Upper lobe of left lung (tissue), 6 donors: ENCODE data around the gene SCYGR7. TPM values are rescaled to one million over a fixed set of nuclear protein-coding genes. Genes with fewer than 3 reads are reported as not detected.
"Not testable (repeated sequence)": the region's sequence is repeated elsewhere in the genome, so short reads cannot be mapped to it uniquely, and the experiment has no call there.

Experiments
- ATAC-seq, 2 donors: fragments of 200-7000 bp; cut with Tn5 transposase; one replicate each; pipeline ENCODE4 v1.9.1; 2022; ENCODE audit warnings: mild to moderate bottlenecking in 2 of 2, moderate library complexity in 2 of 2; ENCODE audit not compliant: low FRiP score in 2 of 2
- DNase-seq, 2 donors: peaks; one replicate each; pipeline ENCODE4 v3.0.0-alpha.2; 2019 to 2020
- H3K27ac ChIP-seq, 4 donors: fragments of 200-600 bp; sonication (generic); one replicate each; pipeline ENCODE4 v1.5.1; 2016 to 2019
- H3K27me3 ChIP-seq, 4 donors: fragments of 200-600 bp; sonication (generic); one replicate each; pipeline ENCODE4 v1.5.1; 2017 to 2019
- H3K36me3 ChIP-seq, 4 donors: fragments of 200-600 bp; sonication (generic); one replicate each; pipeline ENCODE4 v1.5.1; 2016 to 2019
- H3K4me1 ChIP-seq, 4 donors: fragments of 200-600 bp; sonication (generic); one replicate each; pipeline ENCODE4 v1.5.1; 2018 to 2019
- H3K4me3 ChIP-seq, 4 donors: fragments of 200-600 bp; sonication (generic); one replicate each; pipeline ENCODE4 v1.5.1; 2017 to 2019; ENCODE audit warnings: mild to moderate bottlenecking in 2 of 4, moderate library complexity in 1 of 4
- H3K9me3 ChIP-seq, 4 donors: fragments of 200-600 bp; sonication (generic); one replicate each; pipeline ENCODE4 v1.5.1; 2018 to 2019
- EP300 ChIP-seq, 4 donors: sonication (generic); formaldehyde crosslinking; IDR thresholded peaks; one replicate each; pipeline ENCODE4 v1.5.1; 2017; ENCODE audit warnings: antibody characterized with exemption in 4 of 4, control low read depth in 2 of 4
- POLR2A ChIP-seq, 4 donors: fragments of 450-650 bp; IDR thresholded peaks; one replicate each; pipeline ENCODE4 v1.5.1; 2016 to 2017; ENCODE audit warnings: antibody characterized with exemption in 4 of 4, mild to moderate bottlenecking in 2 of 4
- POLR2AphosphoS5 ChIP-seq, 2 donors: sonication (generic); formaldehyde crosslinking; IDR thresholded peaks; one replicate each; pipeline ENCODE4 v1.5.1; 2017; ENCODE audit warnings: antibody characterized with exemption in 2 of 2
- WGBS, 2 donors: methylation state at CpG; one replicate each; pipeline ENCODE4 v1.1.5; 2017 to 2018; 5-methylcytosine and 5-hydroxymethylcytosine counted together
- total RNA-seq, 6 donors: library from RNA; depleted of rRNA in 4 of 6; stranded (reverse); fragments of >200 nt in 4 of 6; gene quantifications; one replicate each; pipeline versions ENCODE4 v1.1.0 to v1.2.1, GENCODE V29; 2016 to 2021
- TF ChIP-seq, protein P1 (sequence below), 6 experiments: fragments of 450-650 bp in 4 of 6; fragments of 200-600 bp in 2 of 6; sonication (generic) in 2 of 6; IDR thresholded peaks; one replicate each; pipeline ENCODE4 v1.5.1; 2016 to 2019; ENCODE audit warnings: antibody characterized with exemption in 6 of 6
- donor health status: DM: no; HTN: no; CAD: no; lungs with moderate emphysema.
- donor health status: DM: no; HTN: yes; CAD: no; lungs with severe emphysema.

The SCYGR7 gene
- total RNA-seq, 6 donors from 2014 or later: not detected

DNA sequence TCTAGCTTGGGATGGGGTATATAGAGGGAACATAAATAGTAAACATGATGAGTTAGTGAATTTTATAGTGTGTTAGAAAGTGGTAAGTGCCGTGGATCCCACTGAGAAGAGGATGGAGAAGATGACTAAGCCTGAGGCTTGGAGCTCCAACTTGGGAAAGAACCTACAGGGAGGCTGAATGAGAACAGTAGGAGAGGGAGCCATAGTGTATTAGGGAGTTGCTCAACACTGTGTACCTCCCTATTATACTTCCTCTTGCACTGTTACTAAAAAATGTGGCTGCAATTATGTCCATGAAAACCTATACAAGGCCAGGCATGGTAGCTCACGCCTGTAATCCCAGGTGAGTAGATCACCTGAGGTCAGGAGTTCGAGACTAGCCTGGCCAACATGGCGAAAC lies 7.5 kb upstream of the SCYGR7 start:
- Histone ChIP-seq H3K4me3 (no peak overlapping the region), H3K27me3 (peaks cover 0 to 4% (median 0%) of the 10 kb centered on the region in 4 donors), H3K4me1 (peaks cover 0 to 14% (median 2%) of the 10 kb centered on the region in 4 donors), H3K9me3 (no peaks in the 10 kb centered on the region), H3K36me3 (no peaks in the 10 kb centered on the region), H3K27ac (no peak overlapping the region)
- TF ChIP-seq, protein P1, sequence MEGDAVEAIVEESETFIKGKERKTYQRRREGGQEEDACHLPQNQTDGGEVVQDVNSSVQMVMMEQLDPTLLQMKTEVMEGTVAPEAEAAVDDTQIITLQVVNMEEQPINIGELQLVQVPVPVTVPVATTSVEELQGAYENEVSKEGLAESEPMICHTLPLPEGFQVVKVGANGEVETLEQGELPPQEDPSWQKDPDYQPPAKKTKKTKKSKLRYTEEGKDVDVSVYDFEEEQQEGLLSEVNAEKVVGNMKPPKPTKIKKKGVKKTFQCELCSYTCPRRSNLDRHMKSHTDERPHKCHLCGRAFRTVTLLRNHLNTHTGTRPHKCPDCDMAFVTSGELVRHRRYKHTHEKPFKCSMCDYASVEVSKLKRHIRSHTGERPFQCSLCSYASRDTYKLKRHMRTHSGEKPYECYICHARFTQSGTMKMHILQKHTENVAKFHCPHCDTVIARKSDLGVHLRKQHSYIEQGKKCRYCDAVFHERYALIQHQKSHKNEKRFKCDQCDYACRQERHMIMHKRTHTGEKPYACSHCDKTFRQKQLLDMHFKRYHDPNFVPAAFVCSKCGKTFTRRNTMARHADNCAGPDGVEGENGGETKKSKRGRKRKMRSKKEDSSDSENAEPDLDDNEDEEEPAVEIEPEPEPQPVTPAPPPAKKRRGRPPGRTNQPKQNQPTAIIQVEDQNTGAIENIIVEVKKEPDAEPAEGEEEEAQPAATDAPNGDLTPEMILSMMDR (IDR thresholded peaks at IDR 0.05): no peak
- 76 to 91% methylated on average over 4 of the region's 4 CpGs for WGBS, 2 donors
- no peak for ATAC-seq
- DNase-seq: no peak

- not testable (repeated sequence) for H3K9me3 ChIP-seq, H3K36me3 ChIP-seq, H3K27me3 ChIP-seq, DNase-seq, H3K4me1 ChIP-seq, H3K27ac ChIP-seq, ATAC-seq, H3K4me3 ChIP-seq
- WGBS, 2 donors: 67 to 79% methylated on average over 7 of the region's 7 CpGs
Observed at GRCh38 chr2:227722821-227723220, 5.3 kb upstream of the SCYGR7 start.

GRCh38 chr2:227724394-227725039 lies 3.6 kb upstream of the SCYGR7 start, which contains the start of gene SCYGR6:
Gene SCYGR6, minus strand, starts transcription at chr2:227724757. Its CDS starts 0 bp downstream, at chr2:227724757.
- peak in 1 of 2 donors; percentile 76 for DNase-seq
- Histone ChIP-seq H3K36me3 (no peaks in the 10 kb centered on the region), H3K4me1 (peaks cover 0 to 3% (median 0%) of the 10 kb centered on the region in 4 donors), H3K4me3 (no peak within 1 kb of the TSS), H3K27ac (no peak within 1 kb of the TSS), H3K27me3 (no peaks in the 10 kb centered on the region), H3K9me3 (no peaks in the 10 kb centered on the region)
- WGBS, 2 donors: 81 to 84% methylated on average over 3 to 14 of the region's 15 CpGs
- ATAC-seq: no peak
- TF ChIP-seq EP300 (IDR thresholded peaks at IDR 0.05) (no peak), POLR2A (IDR thresholded peaks at IDR 0.05) (no peak), POLR2AphosphoS5 (IDR thresholded peaks at IDR 0.05) (no peak)
- TF ChIP-seq, protein P1 (IDR thresholded peaks at IDR 0.05): no peak

DNA sequence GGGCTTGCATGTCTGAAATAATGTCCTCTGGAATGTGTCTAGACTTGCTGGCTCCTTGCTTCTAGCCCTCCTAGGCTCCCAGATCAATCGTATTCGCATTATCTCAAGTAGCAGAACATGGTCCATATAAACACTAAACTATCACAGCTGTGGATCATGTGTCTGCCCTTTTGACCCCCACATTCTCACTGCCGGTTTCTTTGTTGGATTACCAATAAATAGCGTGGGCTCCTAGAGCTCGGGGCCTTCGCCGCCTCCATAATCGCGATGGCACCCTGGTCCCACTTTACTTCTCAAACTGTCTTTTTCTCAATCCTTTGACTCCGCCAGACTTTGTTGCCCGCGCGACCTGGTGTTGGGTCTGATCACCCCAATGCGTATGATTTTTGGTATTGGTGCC lies 11.2 kb downstream of the SCYGR7 start:
- 75 to 79% methylated on average over 14 of the region's 14 CpGs for WGBS, 2 donors
- Histone ChIP-seq H3K4me1 (no peaks in the 10 kb centered on the region), H3K27me3 (no peaks in the 10 kb centered on the region), H3K27ac (no peak overlapping the region), H3K4me3 (no peak overlapping the region), H3K9me3 (no peaks in the 10 kb centered on the region), H3K36me3 (no peaks in the 10 kb centered on the region)
- no peak for TF ChIP-seq POLR2A (IDR thresholded peaks at IDR 0.05)
- TF ChIP-seq, protein P1 (IDR thresholded peaks at IDR 0.05): no peak
- no peak for TF ChIP-seq EP300 (IDR thresholded peaks at IDR 0.05)
- no peak for TF ChIP-seq POLR2AphosphoS5 (IDR thresholded peaks at IDR 0.05)
- ATAC-seq (no peak), DNase-seq (no peak)

DNA sequence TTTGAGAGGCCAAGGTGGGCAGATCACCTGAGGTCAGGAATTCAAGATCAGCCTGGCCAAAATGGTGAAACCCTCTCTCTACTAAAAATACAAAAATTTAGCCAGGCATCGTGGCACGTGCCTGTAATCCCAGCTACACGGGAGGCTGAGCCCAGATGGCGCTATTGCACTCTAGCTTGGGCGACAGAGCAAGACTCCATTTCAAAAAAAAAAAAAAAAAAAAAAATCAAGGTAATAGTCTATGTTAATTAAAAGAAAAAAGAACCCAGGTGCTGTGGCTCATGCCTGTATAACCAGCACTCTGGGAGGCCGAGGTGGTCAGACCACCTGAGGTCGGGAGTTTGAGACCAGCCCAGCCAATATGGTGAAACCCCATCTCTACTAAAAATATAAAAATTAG lies 12.6 kb downstream of the SCYGR7 start:
- not testable (repeated sequence) for H3K4me1 ChIP-seq, H3K4me3 ChIP-seq, H3K27ac ChIP-seq, DNase-seq, ATAC-seq, H3K9me3 ChIP-seq, H3K27me3 ChIP-seq, H3K36me3 ChIP-seq
- whole genome bisulfite sequencing, 2 donors: 75 to 82% methylated on average over 7 of the region's 7 CpGs

- no peak for ATAC-seq
- no peak for DNase-seq
- Histone ChIP-seq H3K27ac (no peak within 1 kb of the TSS), H3K27me3 (no peaks in the 10 kb centered on the region), H3K4me3 (no peak within 1 kb of the TSS), H3K4me1 (no peaks in the 10 kb centered on the region), H3K9me3 (no peaks in the 10 kb centered on the region), H3K36me3 (no peaks in the 10 kb centered on the region)
- WGBS, 2 donors: 85 to 94% methylated on average over 4 to 5 of the region's 9 CpGs
- TF ChIP-seq POLR2A (IDR thresholded peaks at IDR 0.05) (no peak), POLR2AphosphoS5 (IDR thresholded peaks at IDR 0.05) (no peak), EP300 (IDR thresholded peaks at IDR 0.05) (no peak)
- TF ChIP-seq, protein P1 (IDR thresholded peaks at IDR 0.05): no peak
Observed at GRCh38 chr2:227745594-227745993, 17.5 kb downstream of the SCYGR7 start, which contains the start of gene SCYGR8. Gene SCYGR8, plus strand, starts transcription at chr2:227745894. Its CDS starts 0 bp downstream, at chr2:227745894.
